Mammary epithelial cell (primary cell): ENCODE results near the gene TRIM32.

Experiments
- CTCF ChIP-seq, 2 donors: IDR thresholded peaks in 1 of 2; conservative IDR thresholded peaks in 1 of 2; 2 replicates each; pipeline ENCODE4 v1.5.1; 2011 to 2012; ENCODE audit warnings: inconsistent platforms in 2 of 2, low read length in 2 of 2, mild to moderate bottlenecking in 2 of 2, control low read depth in 1 of 2, low read depth in 1 of 2; ENCODE audit not compliant: insufficient read depth in 1 of 2; ENCODE audit errors: extremely low read depth in 1 of 2
- EZH2 ChIP-seq: IDR thresholded peaks from 2 replicates; pipeline ENCODE4 v1.6.1; 2012; ENCODE audit warnings: low read length, inconsistent platforms, borderline replicate concordance

DNA sequence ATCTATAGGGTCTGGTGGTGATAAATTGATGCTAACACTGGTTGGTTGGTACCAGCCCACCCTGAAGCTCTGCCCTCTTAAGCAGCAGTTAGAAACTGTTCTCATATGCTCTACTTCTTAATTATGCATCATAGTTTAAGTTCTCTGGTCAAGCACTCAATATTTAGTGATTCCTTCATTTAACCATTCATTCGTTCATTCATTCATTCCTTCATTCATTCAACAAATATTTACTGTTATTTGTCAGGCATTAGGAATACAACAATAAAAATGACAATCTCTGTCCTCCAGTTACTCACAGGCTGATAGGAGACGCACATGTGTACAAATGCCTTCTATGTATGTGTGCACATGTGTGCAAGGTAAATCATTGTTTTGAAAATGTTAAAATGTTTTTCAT, 54.6 kb downstream of the TRIM32 start:
- TF ChIP-seq CTCF (conservative IDR thresholded peaks at IDR 0.05 in 1 of 2, IDR thresholded peaks at IDR 0.05 in 1 of 2; ENCODE audit: extremely low read depth in 1 of 2, insufficient read depth in 1 of 2, low read depth in 1 of 2, low read length in 2 of 2) (no peak), EZH2 (no peak)
